HG03108 (cell line): ENCODE results near the gene FCGR2B.
"Not testable (repeated sequence)": the region's sequence is repeated elsewhere in the genome, so short reads cannot be mapped to it uniquely, and the experiment has no call there.

ENCODE experiments used
- ATAC-seq: cut with Tn5 transposase; IDR thresholded peaks from one replicate; pipeline ENCODE4 v1.9.1; 2021; ENCODE audit warnings: moderate library complexity; ENCODE audit not compliant: unreplicated experiment

FCGR2B gene

GRCh38 chr1:161662684-161663339, at the start of gene FCGR2B:
FCGR2B (plus strand) TSS chr1:161663143; CDS start chr1:161663242, 99 bp downstream.
- peak; percentile 75 for ATAC-seq

DNA sequence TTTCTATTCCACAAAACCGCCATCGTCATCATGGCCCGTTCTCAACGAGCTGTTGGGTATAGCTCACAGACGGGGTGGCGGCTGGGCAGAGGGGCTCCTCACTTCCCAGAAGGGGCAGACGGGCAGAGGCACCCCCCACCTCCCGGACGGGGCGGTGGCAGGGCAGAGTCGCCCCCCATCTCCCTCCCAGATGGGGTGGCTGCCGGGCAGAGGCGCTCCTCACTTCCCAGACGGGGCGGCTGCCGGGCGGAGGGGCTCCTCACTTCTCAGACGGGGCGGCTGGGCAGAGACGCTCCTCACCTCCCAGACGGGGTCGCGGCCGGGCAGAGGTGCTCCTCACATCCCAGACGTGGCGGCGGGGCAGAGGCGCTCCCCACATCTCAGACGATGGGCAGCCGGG, 46.5 kb upstream of the FCGR2B start:
- ATAC-seq, result not testable (repeated sequence)

DNA sequence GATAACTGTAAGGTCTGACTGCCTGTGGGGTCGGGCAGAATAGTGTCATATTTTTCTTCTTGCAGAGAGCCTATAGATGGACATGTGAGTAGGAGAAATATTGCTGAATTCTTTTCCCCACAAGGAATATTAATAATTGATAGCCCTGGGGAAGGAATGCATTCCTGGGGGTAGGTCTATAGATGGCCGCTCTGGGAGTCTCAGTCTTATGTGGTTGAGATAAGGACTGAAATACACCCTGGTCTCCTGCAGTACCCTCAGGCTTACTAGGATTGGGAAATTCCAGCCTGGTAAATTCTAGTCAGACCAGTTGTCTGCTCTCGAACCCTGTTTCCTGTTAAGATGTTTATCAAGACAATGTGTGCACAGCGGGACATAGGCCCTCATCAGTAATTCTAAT, 44.4 kb upstream of the FCGR2B start:
- not testable (repeated sequence) for ATAC-seq

- ATAC-seq, result not testable (repeated sequence)
Observed at GRCh38 chr1:161620399-161620798, 42.5 kb upstream of the FCGR2B start.

GRCh38 chr1:161621181-161622000, 41.6 kb upstream of the FCGR2B start:
- ATAC-seq, result not testable (repeated sequence)

GRCh38 chr1:161622054-161622453, 40.9 kb upstream of the FCGR2B start:
- ATAC-seq, result not testable (repeated sequence)

DNA sequence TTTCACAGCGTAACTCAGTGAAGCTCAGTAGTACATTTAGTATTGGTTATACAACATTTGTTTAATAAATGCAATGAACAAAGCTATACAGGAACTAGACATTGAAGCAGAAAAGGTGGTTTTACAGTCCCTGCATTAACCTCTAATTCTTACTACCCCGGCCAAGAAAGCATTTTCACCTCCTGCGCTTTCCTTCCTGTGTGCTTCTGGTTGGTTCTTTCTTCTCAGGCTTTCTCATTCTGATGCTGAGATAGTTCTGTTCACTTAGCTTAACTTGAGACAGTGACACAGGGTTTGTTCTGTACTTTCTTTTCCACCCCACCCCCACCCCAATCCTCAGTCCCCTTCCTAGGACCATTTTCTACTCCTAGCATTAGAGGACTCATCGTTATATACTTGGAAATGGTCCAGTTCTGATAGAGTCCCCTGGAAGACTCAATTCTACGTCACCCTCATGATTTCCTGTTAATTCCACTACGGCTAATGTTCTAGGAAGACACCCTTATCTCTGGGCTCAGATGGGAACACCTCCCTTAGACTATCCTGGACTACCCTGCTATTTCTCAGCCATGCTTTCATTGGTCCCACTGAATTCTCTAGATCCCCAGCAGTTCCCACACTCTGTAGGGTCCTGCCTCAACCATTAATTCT, 39.4 kb upstream of the FCGR2B start:
- peak; percentile 37 for ATAC-seq

DNA sequence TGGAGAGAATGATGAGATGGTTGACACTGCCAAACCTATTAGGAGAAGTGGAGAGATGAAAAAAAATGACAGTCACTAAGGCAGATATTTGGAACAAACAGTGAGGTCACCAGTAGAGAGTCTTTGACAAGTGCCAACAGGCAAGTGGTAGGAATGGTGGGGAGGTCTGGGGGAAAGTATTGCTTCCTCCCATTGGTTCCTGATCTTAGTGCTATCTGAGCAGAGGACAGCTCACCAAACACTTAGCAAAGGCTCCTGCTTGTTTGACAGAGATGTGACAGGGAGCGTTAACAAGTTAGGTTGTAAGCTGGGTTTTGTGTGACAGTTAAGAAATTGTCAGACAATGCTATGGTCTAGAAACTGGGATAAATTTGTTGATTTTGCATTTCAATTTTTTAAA, 38.3 kb upstream of the FCGR2B start:
- not testable (repeated sequence) for ATAC-seq

DNA sequence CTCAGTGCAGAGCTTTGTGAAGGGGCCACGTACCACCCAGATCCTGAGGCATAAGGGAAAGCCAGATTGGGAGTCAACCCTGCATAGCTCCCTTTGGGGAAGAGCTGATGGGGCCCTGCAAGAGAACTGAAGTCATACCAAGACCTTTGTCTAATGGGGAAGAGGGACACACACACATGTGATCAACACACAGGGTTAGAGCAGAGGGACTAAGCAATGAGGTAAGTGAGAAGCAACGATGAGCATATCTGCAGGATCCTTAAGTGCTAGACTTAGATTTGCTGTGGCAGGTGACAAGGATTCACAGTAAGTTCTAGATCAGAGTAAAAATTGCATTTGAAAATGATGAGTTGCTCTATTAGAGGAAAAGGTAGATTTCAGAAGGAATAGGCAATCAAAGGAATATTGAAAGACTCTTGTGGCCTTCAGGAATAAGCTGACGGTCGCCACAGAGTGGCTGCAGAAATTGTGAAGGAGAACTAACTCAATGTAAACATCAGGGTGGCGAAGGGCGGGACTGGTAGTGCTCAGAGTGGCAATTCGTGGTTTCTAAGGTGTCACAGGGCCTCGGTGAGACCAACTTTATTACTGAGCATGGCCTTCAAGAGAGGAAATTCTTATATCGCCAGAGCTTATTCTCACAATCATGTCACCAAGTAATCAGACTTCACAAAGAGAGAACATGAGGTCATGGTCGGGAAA, 36.3 kb upstream of the FCGR2B start:
- not testable (repeated sequence) for ATAC-seq

DNA sequence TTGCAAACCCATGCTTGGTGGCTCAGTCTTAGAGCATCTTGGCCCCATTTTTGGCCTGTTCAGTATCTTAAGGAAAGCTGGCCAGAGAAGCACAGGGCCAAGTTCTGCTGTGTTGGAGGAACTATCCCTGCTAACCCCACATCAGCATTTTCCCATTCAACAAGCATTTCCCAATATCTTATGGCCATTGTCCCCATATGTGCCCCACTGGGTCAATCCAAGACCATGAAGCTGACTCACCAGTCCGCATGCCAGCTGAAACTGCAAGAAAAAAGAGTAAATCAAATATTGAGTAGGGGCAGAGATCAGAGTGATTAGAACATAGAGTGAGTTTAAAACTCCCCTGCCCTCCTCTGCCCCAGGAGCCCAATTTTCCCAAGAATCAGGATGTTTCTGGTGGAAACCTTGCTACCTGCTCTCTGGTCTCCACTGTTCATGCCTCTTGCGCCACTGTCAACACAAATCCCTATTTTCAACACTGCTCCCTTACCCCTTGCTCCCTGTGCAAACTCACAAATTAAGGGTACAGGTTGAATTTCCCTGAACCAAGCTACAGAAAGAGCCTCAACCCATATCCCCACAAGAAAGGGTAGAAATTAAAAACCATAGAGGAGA, 32.7 kb upstream of the FCGR2B start:
- not testable (repeated sequence) for ATAC-seq

DNA sequence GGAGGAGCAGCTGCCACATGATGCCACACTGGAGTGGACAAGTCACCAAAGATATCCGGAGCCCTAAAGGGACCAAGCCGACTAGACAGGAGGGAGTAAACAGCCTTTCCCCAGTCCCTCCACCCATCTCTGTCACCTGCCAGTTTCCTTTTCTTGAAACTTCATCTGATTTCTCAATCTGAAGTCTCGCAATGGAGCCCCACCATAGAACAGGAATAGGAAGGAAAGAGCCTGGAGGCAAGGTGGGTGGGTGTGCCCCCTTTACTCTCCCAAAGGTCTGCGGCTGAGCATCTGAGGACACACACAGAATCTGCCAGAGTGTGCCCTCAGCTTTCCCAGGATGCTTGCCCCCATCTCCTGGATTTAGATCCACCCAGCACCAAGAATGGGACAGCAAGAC, 31.9 kb upstream of the FCGR2B start, which contains the start of gene FCGR3B:
Gene FCGR3B (minus strand): TSS at position 101 of the 400 bp plus-strand sequence. CDS start 82 bp downstream, at position 19.
- no peak for ATAC-seq

- not testable (repeated sequence) for ATAC-seq
Observed at GRCh38 chr1:161634993-161635392, 27.9 kb upstream of the FCGR2B start.

DNA sequence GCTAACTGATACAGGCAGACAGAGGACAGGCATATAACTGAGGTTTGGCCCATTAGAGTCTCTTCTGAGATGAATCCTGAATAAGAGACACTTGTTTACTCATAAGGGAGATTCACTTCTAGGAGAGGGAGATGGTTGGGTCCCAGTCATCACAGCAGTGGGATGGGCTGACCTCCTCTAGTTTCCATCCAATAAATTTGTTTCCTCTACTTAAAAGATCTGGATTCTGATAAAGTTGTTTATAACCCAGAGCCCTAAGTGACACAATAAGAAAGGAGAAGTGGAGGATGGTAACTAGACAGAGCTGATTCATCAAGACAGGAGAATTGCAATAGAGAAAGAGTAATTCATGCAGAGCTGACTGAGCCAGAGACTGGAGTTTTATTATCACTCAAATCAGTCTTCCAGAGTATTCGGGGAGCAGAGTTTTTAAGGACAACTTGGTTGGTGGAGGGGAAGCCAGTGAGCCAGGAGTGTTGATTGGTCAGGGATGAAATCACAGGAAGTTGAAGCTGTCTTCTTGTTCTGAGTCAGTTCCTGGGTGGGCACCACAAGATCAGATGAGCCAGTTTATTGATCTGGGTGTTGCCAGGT, 26.7 kb upstream of the FCGR2B start:
- ATAC-seq, result not testable (repeated sequence)

DNA sequence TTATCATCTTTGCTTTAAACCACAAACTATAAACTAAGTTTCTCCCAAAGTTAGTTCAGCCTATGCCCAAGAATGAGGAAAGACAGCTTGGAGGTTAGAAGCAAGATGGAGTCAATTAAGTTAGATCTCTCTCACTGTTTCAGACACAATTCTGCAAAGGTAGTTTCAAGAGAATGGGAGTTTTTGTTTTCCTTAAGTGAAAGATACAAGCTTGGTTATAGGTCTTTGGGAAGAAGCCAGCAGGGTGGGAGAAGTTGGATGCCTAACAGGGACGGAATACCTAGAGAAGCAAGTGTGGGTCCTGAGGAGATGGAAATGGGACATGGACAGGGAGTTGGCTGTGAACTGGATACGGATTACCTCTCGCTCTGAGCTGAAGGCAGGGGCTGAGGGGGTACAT, 26.0 kb upstream of the FCGR2B start:
- ATAC-seq, result not testable (repeated sequence)

DNA sequence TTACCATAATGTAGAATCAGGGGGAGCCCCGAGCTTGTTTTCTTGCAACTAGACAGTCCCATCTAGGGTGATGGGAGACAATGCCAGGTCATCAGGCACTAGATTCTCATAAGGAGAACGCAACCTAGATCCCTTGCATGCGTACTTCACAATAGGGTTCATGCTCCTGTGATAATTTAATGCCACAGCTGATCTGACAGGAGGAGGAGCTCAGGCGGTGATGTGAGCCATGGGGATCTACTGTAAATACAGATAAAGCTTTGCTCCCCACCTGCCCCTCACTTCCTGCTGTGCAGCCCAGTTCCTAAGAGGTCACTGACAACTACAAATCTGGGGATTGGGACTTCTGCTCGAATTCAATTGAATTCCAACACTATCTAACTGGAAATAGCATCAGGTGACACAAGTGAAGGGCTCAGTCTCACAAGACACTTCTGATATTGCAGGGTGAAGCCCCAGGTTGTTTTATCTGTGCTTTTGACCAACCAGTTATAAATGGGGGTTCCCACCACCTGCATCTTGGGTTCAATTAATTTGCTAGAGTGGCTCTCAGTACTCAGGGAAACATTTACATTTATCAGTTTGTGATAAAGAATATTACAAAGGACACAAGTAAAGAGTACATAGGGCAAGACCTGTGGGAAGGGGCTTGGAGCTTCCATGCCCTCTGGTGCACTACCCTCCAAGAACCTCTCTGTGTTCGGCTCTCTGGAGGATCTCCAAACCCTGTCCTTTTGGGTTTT, 24.5 kb upstream of the FCGR2B start:
- ATAC-seq, result not testable (repeated sequence)

DNA sequence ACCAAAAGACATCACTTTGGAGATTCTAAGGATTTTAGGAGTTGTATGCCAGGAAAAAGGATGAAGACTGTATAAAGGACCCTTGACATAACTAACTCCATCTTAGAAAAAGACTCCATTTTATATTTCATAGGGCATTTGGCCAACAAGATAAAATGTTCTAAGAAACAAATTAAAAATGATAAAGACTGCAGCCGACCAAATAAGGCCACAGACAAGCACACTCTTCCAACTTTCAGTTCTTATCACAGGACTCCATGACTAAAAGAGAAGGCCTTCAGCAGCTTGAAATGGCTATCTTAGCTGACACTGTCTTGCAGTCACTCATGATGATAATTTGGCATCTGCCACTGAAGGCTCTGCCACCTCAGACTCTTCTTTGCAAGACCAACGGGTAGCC, 23.7 kb upstream of the FCGR2B start:
- ATAC-seq, result not testable (repeated sequence)

GRCh38 chr1:161642697-161643096, 20.2 kb upstream of the FCGR2B start:
- not testable (repeated sequence) for ATAC-seq

GRCh38 chr1:161643481-161644208, 19.3 kb upstream of the FCGR2B start:
- not testable (repeated sequence) for ATAC-seq

DNA sequence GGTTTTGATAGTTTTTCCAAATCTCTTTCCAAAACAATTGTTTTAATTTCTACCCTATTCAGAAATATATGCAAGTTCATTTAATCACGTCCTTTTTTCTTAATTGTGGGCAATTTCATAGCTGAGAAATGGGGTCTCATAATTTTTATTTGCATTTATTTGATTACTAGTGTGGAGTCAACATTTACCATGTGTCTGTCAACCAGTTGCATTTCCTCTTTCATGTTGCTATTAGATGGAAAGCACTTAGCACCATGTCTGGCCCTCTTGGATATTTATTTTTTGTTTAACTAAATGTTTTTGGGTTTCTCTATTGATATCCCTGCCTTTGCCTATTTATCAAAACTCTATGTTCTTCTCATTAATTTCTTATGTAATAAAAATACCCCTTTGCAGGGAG, 18.1 kb upstream of the FCGR2B start:
- ATAC-seq, result not testable (repeated sequence)
